ENCODE measurements around the gene ABAT.

DNA sequence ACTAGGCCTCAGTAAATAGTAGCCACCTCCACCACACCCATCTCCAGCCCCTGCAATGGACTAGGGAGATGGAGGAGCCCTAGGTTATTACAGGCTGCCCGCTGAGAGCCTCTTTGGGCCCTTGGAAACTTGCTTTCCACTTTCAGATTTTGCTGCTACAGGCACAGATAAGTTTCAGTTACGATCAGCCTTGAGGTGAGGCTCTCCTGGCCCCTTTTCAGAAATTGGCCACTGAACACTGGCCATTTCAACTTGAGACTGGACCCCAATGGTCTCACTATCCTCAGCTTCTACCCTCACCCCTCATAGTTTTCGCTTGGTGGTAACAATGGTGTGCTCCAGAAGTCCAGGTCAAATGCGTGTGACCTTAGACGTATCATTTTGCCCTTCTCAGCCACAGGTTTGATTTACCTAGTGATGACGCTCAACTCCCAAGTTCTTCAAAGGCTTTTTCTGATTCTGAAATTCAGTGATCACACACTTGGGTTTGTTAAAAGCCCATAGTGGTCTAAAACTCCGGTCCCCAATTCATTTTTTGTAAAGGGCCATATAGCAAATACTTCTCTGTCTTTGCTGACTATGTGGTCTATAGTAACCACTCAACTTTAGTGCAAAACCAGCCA is 124.2 kb downstream of the ABAT start:
- TF ChIP-seq CTCF (IDR thresholded peaks at IDR 0.05), result no peak
- no peak for TF ChIP-seq ZFX (IDR thresholded peaks at IDR 0.05; ENCODE audit: borderline replicate concordance)
